NCI-H128 (cell line): ENCODE measurements around the gene KRTAP10-7.

Experiments
- DNase-seq: peaks from one replicate; lab custom pipeline; 2025; ENCODE audit not compliant: unreplicated experiment; lab: John Stamatoyannopoulos, UW

Gene KRTAP10-7

GRCh38 chr21:44650973-44651675 is 50.7 kb downstream of the KRTAP10-7 start:
- no peak for DNase-seq
